SK-N-SH (cell line): Measurements from ENCODE around the gene THSD7B. TPM values are rescaled to one million over a fixed set of nuclear protein-coding genes. Genes with fewer than 3 reads are reported as not detected.

Experiments used
- CTCF ChIA-PET: fragments of 300-600, 350-600 bp; formaldehyde crosslinking; extraction: SDS; loops from one replicate; lab custom pipeline; 2021; lab: Yijun Ruan, JAX
- POLR2A ChIA-PET: fragments of 350-600 bp; sonication (Branson Sonifier 250); formaldehyde crosslinking; extraction: SDS; loops from one replicate; lab custom pipeline; 2020; ENCODE audit warnings: antibody characterized with exemption, inconsistent platforms; lab: Yijun Ruan, JAX
- DNase-seq: peaks from one replicate; pipeline ENCODE4 v3.0.0; 2012
- H2AFZ ChIP-seq: fragments of 200-600 bp; sonication (generic); 2 replicates; pipeline ENCODE4 v1.8.1; 2016; ENCODE audit warnings: antibody characterized with exemption, mild to moderate bottlenecking, low read depth
- H3F3A ChIP-seq: fragments of 200-600 bp; sonication (generic); replicated peaks from 2 replicates; pipeline ENCODE3; 2016; ENCODE audit warnings: antibody characterized with exemption, mild to moderate bottlenecking; ENCODE audit not compliant: insufficient read depth
- H3K27ac ChIP-seq, 2 experiments: fragments of 200-500 bp in 1 of 2; fragments of 200-600 bp in 1 of 2; sonication (Bioruptor generic) in 1 of 2; sonication (generic), shearing (Covaris generic) in 1 of 2; 2 replicates each; pipeline versions ENCODE4 v1.5.1 to v1.6.1; 2014 to 2016; ENCODE audit warnings: low read depth in 2 of 2, inconsistent platforms in 1 of 2, low read length in 1 of 2, mild to moderate bottlenecking in 1 of 2, mixed read lengths in 1 of 2
- H3K27me3 ChIP-seq: fragments of 200-600 bp; sonication (generic), shearing (Covaris generic); 2 replicates; pipeline ENCODE4 v1.6.1; 2016; ENCODE audit warnings: mixed run types; ENCODE audit not compliant: insufficient read depth
- H3K36me3 ChIP-seq, 2 experiments: fragments of 200-500 bp in 1 of 2; fragments of 200-600 bp in 1 of 2; sonication (Bioruptor generic) in 1 of 2; sonication (generic) in 1 of 2; replicated peaks in 1 of 2; 2 replicates each; pipeline versions ENCODE3 to v1.5.1; 2014 to 2016; ENCODE audit warnings: low read length in 1 of 2, mild to moderate bottlenecking in 1 of 2; ENCODE audit not compliant: insufficient read depth in 2 of 2, control insufficient read depth in 1 of 2
- H3K4me1 ChIP-seq, 2 experiments: fragments of 200-500 bp in 1 of 2; fragments of 200-600 bp in 1 of 2; sonication (Bioruptor generic) in 1 of 2; sonication (generic), shearing (Covaris generic) in 1 of 2; 2 replicates each; pipeline versions ENCODE4 v1.5.1 to v1.6.1; 2014 to 2016; ENCODE audit warnings: low read depth in 1 of 2, low read length in 1 of 2, mixed run types in 1 of 2; ENCODE audit not compliant: insufficient read depth in 2 of 2, control insufficient read depth in 1 of 2
- H3K4me2 ChIP-seq: fragments of 200-600 bp; sonication (generic), shearing (Covaris generic); 2 replicates; pipeline ENCODE4 v1.6.1; 2017; ENCODE audit warnings: mixed run types
- H3K4me3 ChIP-seq, 2 experiments: fragments of 200-500 bp in 1 of 2; fragments of 200-600 bp in 1 of 2; sonication (Bioruptor generic) in 1 of 2; sonication (generic), shearing (Covaris generic) in 1 of 2; 2 replicates each; pipeline versions ENCODE4 v1.5.1 to v1.8.1; 2014 to 2016; ENCODE audit warnings: low read depth in 2 of 2, inconsistent platforms in 1 of 2, low read length in 1 of 2, mild to moderate bottlenecking in 1 of 2, mixed read lengths in 1 of 2, moderate library complexity in 1 of 2
- H3K79me2 ChIP-seq: fragments of 200-600 bp; sonication (generic); 2 replicates; pipeline ENCODE4 v1.8.1; 2017; ENCODE audit warnings: mild to moderate bottlenecking; ENCODE audit not compliant: insufficient read depth
- H3K9ac ChIP-seq: fragments of 200-600 bp; sonication (generic); 2 replicates; pipeline ENCODE4 v1.6.1; 2017; ENCODE audit warnings: mixed run types
- H3K9me2 ChIP-seq: fragments of 200-600 bp; sonication (generic); 2 replicates; pipeline ENCODE4 v1.6.1; 2017; ENCODE audit warnings: mixed run types
- H3K9me3 ChIP-seq: fragments of 200-600 bp; sonication (generic); 2 replicates; pipeline ENCODE4 v1.6.1; 2017; ENCODE audit warnings: mixed run types, mild to moderate bottlenecking, moderate library complexity
- H4K20me1 ChIP-seq: fragments of 200-600 bp; sonication (generic); 2 replicates; pipeline ENCODE4 v1.6.1; 2017; ENCODE audit warnings: mild to moderate bottlenecking, mixed run types; ENCODE audit not compliant: insufficient read depth
- ELF1 ChIP-seq: IDR thresholded peaks from 2 replicates; pipeline ENCODE4 v1.4.0; 2012
- EP300 ChIP-seq, 2 experiments: IDR thresholded peaks; 2 replicates each; pipeline versions ENCODE4 v1.4.0 to v1.6.1; 2012; ENCODE audit warnings: borderline replicate concordance in 1 of 2, low read depth in 1 of 2, low read length in 1 of 2
- GABPA ChIP-seq: IDR thresholded peaks from 2 replicates; pipeline ENCODE4 v1.4.0; 2012; ENCODE audit warnings: low read depth, mild to moderate bottlenecking
- GATA2 ChIP-seq: sonication (generic); formaldehyde crosslinking; IDR thresholded peaks from 2 replicates; pipeline ENCODE4 v1.5.0; 2020; ENCODE audit warnings: mild to moderate bottlenecking, missing genetic modification reagents
- NFIC ChIP-seq: IDR thresholded peaks from 2 replicates; pipeline ENCODE4 v1.4.0; 2012; ENCODE audit warnings: borderline replicate concordance
- NRF1 ChIP-seq: IDR thresholded peaks from 2 replicates; pipeline ENCODE4 v1.6.1; 2012; ENCODE audit warnings: low read depth, mild to moderate bottlenecking, low read length
- POLR2AphosphoS5 ChIP-seq: IDR thresholded peaks from 2 replicates; pipeline ENCODE4 v1.6.1; 2012; ENCODE audit warnings: low read depth, low read length
- RAD21 ChIP-seq: IDR thresholded peaks from 2 replicates; pipeline ENCODE4 v1.6.1; 2012; ENCODE audit warnings: mild to moderate bottlenecking, low read length
- RCOR1 ChIP-seq: fragments of 150-350 bp; IDR thresholded peaks from 2 replicates; pipeline ENCODE4 v1.6.1; 2017; ENCODE audit warnings: antibody characterized with exemption, low read length
- RFX5 ChIP-seq: IDR thresholded peaks from 2 replicates; pipeline ENCODE4 v1.6.1; 2012; ENCODE audit warnings: mild to moderate bottlenecking, improper control_type of control experiment, low read length
- RXRA ChIP-seq: IDR thresholded peaks from 2 replicates; pipeline ENCODE4 v1.4.0; 2012; ENCODE audit warnings: low read depth, mild to moderate bottlenecking, borderline replicate concordance
- SIN3A ChIP-seq: IDR thresholded peaks from 2 replicates; pipeline ENCODE4 v1.6.1; 2012; ENCODE audit warnings: low read depth, mild to moderate bottlenecking, low read length, moderate library complexity, borderline replicate concordance
- TEAD4 ChIP-seq: IDR thresholded peaks from 2 replicates; pipeline ENCODE4 v1.4.0; 2012; ENCODE audit warnings: mild to moderate bottlenecking, borderline replicate concordance; ENCODE audit not compliant: insufficient read depth
- WGBS: methylation state at CpG from one replicate; pipeline ENCODE4 v1.1.6; 2017; ENCODE audit warnings: low lambda C conversion rate; 5-methylcytosine and 5-hydroxymethylcytosine counted together
- polyA plus RNA-seq, 3 experiments: library from polyadenylated mRNA; depleted of rRNA; stranded (reverse); fragments of >200 nt; gene quantifications; 2 replicates each; pipeline ENCODE4 v1.2.3, GENCODE V29; 2012
- TF ChIP-seq, protein P1 (sequence below): IDR thresholded peaks from 2 replicates; pipeline ENCODE4 v1.4.0; 2012; ENCODE audit warnings: low read depth, borderline replicate concordance
- TF ChIP-seq, protein P2 (sequence below): IDR thresholded peaks from 2 replicates; pipeline ENCODE4 v1.6.1; 2012; ENCODE audit warnings: mild to moderate bottlenecking, low read depth, low read length, moderate library complexity

THSD7B gene
- polyA plus RNA-seq, 1 of the 3 experiments (the other 2 are of a cell fraction), result not detected

DNA sequence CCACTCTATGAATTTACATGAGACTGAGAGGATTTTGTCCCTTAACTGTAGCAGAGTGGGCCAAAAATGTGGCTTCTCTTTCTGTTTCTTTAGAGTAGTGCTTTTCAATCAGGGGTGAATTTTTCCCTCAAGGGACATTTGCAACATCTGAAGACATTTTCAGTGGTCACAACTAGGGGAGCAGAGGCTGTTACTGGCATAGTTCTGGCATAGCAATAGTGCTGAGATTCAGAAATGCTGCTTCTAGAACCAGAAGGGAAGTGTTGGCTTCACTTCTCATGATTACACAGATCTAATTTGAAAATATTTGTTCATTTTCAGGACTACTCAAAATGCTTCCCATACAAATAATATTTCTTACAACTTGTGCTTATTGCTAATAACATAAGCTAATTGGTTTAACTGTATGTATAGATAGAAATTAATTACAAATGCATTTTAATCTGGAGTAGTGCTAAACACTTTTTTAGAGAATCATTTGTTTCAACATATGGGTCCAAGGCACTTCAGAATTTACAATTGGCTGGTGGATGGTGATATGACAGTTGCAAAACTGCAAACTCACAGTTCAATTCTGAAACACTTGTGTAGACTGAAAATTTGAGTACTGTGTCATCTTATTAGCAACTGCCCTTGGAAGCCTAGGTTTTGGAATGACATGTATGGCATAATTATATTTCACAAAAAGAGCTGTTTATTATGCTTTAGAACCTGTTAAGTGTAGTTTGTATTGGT is 526.7 kb downstream of the THSD7B start:
- Histone ChIP-seq H3K9me3 (no peaks in the 10 kb centered on the region), H2AFZ (no peak overlapping the region), H3K27ac (no peak overlapping the region), H4K20me1 (no peaks in the 10 kb centered on the region), H3K27me3 (no peaks in the 10 kb centered on the region), H3F3A (no peaks in the 10 kb centered on the region), H3K4me1 (no peaks in the 10 kb centered on the region), H3K4me2 (no peak overlapping the region), H3K79me2 (no peaks in the 10 kb centered on the region), H3K36me3 (no peaks in the 10 kb centered on the region), H3K4me3 (no peak overlapping the region), H3K9ac (no peak overlapping the region), H3K9me2 (no peaks in the 10 kb centered on the region)
- DNase-seq, result no peak
- ChIA-PET CTCF (no interaction called here), POLR2A (no interaction called here)
- TF ChIP-seq SIN3A (no peak), RCOR1 (no peak), GATA2 (no peak), RXRA (no peak), ELF1 (no peak), NFIC (no peak), RAD21 (no peak), EP300 (IDR thresholded peaks at IDR 0.05; ENCODE audit: borderline replicate concordance in 1 of 2, low read depth in 1 of 2, low read length in 1 of 2) (no peak), TEAD4 (no peak), POLR2AphosphoS5 (no peak), GABPA (no peak), RFX5 (no peak)
- TF ChIP-seq, protein P1, sequence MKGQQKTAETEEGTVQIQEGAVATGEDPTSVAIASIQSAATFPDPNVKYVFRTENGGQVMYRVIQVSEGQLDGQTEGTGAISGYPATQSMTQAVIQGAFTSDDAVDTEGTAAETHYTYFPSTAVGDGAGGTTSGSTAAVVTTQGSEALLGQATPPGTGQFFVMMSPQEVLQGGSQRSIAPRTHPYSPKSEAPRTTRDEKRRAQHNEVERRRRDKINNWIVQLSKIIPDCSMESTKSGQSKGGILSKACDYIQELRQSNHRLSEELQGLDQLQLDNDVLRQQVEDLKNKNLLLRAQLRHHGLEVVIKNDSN, result no peak
- TF ChIP-seq, protein P2, sequence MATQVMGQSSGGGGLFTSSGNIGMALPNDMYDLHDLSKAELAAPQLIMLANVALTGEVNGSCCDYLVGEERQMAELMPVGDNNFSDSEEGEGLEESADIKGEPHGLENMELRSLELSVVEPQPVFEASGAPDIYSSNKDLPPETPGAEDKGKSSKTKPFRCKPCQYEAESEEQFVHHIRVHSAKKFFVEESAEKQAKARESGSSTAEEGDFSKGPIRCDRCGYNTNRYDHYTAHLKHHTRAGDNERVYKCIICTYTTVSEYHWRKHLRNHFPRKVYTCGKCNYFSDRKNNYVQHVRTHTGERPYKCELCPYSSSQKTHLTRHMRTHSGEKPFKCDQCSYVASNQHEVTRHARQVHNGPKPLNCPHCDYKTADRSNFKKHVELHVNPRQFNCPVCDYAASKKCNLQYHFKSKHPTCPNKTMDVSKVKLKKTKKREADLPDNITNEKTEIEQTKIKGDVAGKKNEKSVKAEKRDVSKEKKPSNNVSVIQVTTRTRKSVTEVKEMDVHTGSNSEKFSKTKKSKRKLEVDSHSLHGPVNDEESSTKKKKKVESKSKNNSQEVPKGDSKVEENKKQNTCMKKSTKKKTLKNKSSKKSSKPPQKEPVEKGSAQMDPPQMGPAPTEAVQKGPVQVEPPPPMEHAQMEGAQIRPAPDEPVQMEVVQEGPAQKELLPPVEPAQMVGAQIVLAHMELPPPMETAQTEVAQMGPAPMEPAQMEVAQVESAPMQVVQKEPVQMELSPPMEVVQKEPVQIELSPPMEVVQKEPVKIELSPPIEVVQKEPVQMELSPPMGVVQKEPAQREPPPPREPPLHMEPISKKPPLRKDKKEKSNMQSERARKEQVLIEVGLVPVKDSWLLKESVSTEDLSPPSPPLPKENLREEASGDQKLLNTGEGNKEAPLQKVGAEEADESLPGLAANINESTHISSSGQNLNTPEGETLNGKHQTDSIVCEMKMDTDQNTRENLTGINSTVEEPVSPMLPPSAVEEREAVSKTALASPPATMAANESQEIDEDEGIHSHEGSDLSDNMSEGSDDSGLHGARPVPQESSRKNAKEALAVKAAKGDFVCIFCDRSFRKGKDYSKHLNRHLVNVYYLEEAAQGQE, result no peak

DNA sequence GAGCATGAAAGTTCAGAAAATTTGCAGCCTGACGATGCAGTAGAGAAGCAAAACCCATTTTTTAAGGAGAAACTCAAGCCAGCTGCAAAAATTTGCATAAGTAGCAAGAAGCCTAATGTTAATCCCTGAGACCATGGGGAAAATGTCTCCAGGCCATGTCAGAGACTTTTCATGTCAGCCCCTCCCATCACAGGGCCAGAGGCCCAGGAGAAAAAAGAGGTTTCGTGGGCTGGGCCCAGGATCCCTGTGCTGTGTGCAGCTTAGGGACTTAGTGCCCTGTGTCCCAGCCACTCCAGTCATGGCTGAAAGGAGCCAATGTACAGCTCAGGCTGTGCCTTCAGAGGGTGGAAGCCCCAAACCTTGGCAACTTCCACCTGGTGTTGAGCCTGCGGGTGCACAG is 533.0 kb downstream of the THSD7B start:
- H3K9me2 ChIP-seq, result no peaks in the 10 kb centered on the region
- H3K27me3 ChIP-seq, result no peaks in the 10 kb centered on the region
- no peaks in the 10 kb centered on the region for H3K36me3 ChIP-seq
- TF ChIP-seq RFX5, result no peak
- TF ChIP-seq NRF1, result no peak
- TF ChIP-seq, protein P2, result no peak
- no peak for DNase-seq
- no peak overlapping the region for H3K9ac ChIP-seq
- ChIA-PET POLR2A (interaction anchor here (0.6 kb wide), 1 partner anchor 225 kb away, joined by 3 read pairs; no protein-coding TSS in a partner anchor), CTCF (no interaction called here)
- WGBS, result 4% methylated on average over 2 of the region's 3 CpGs
- no peak overlapping the region for H2AFZ ChIP-seq
- no peaks in the 10 kb centered on the region for H3K9me3 ChIP-seq
- no peaks in the 10 kb centered on the region for H4K20me1 ChIP-seq
- no peak overlapping the region for H3K27ac ChIP-seq
- H3F3A ChIP-seq, result no peaks in the 10 kb centered on the region
- no peaks in the 10 kb centered on the region for H3K79me2 ChIP-seq
- no peak overlapping the region for H3K4me2 ChIP-seq
- no peak overlapping the region for H3K4me3 ChIP-seq
- no peaks in the 10 kb centered on the region for H3K4me1 ChIP-seq
